ENCODE measurements around the gene C2orf66. TPM values are rescaled to one million over a fixed set of nuclear protein-coding genes. Genes with fewer than 3 reads are reported as not detected.
A peak's percentile ranks its signal among the peaks of the same experiment; 100 is the strongest.

Gene C2orf66
- total RNA-seq, 1 experiment from 2014 or later, result not detected

DNA sequence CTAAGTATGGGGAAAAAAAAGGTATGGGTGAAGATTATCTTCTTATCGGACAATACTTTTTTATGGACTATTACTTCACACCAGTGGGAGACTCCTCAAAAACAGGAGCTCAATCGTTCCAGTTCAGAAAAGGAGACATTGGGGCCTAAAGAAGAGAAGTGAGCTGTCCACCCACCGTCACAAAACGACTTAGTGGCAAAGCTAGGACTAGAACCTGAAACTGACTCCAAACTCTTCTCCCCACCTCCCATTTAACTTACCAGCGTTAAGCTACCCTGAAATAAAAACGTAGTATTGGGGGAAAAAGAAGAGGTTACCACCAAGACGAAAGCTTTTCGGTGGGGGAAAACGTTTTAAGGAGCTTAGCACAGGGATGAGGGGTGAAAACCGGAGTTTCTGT lies 10.2 kb downstream of the C2orf66 start:
- H3K9me3 ChIP-seq, result no peaks in the 10 kb centered on the region
- no peaks in the 10 kb centered on the region for H3K4me1 ChIP-seq
- Mint-ChIP-seq H3K9me3 (ENCODE audit: unreplicated experiment) (no peaks in the 10 kb centered on the region), H3K4me1 (ENCODE audit: low read depth, unreplicated experiment) (no peaks in the 10 kb centered on the region), H3K4me3 (ENCODE audit: unreplicated experiment) (peak overlapping the region; percentile 93), H3K27ac (ENCODE audit: unreplicated experiment) (peak overlapping the region; percentile 94), H3K27me3 (ENCODE audit: insufficient read depth, unreplicated experiment) (no peaks in the 10 kb centered on the region), H3K36me3 (ENCODE audit: insufficient read depth, unreplicated experiment) (peaks cover 27% of the 10 kb centered on the region)
- ChIA-PET CTCF (interaction anchor here (0.7 kb wide), 1 partner anchor 246 kb away, joined by 3 read pairs; no protein-coding TSS in a partner anchor), POLR2A (interaction anchor here (0.6 to 1.3 kb wide), 2 partner anchors 9 to 405 kb away, joined by 4 to 6 read pairs; no protein-coding TSS in a partner anchor)
- H3K27me3 ChIP-seq (replicated peaks; ENCODE audit: control insufficient read depth, insufficient read depth, low read length), result no peaks in the 10 kb centered on the region
- intact Hi-C loops (cut with micrococcal nuclease; ENCODE audit: unreplicated experiment), result no loop called here
- peak overlapping the region; percentile 64 for H3K4me3 ChIP-seq (ENCODE audit: low read depth, low read length)
- BruUV-seq (replicated peaks), result TSS peak; percentile 71
- peaks cover 1% of the 10 kb centered on the region for H3K36me3 ChIP-seq (ENCODE audit: control insufficient read depth, insufficient read depth, low read length)
- no peak for DNase-seq
- no peak for TF ChIP-seq CTCF (IDR thresholded peaks at IDR 0.05; ENCODE audit: insufficient read depth in 1 of 2, low read depth in 1 of 2, low read length in 1 of 2, severe bottlenecking in 1 of 2, unreplicated experiment in 1 of 2)

- H3K4me3 ChIP-seq (ENCODE audit: low read depth, low read length), result no peak overlapping the region
- H3K9me3 Mint-ChIP-seq (ENCODE audit: unreplicated experiment), result no peaks in the 10 kb centered on the region
- no peaks in the 10 kb centered on the region for H3K27me3 Mint-ChIP-seq (ENCODE audit: insufficient read depth, unreplicated experiment)
- ChIA-PET CTCF (no interaction called here), POLR2A (no interaction called here)
- DNase-seq, result no peak
- no peak for TF ChIP-seq CTCF (IDR thresholded peaks at IDR 0.05; ENCODE audit: insufficient read depth in 1 of 2, low read depth in 1 of 2, low read length in 1 of 2, severe bottlenecking in 1 of 2, unreplicated experiment in 1 of 2)
- H3K27me3 ChIP-seq (replicated peaks; ENCODE audit: control insufficient read depth, insufficient read depth, low read length), result no peaks in the 10 kb centered on the region
- H3K27ac Mint-ChIP-seq (ENCODE audit: unreplicated experiment), result no peak overlapping the region
- BruUV-seq (replicated peaks), result no TSS peak
- H3K36me3 Mint-ChIP-seq (ENCODE audit: insufficient read depth, unreplicated experiment), result peaks cover 62% of the 10 kb centered on the region
- no peaks in the 10 kb centered on the region for H3K9me3 ChIP-seq
- no peaks in the 10 kb centered on the region for H3K4me1 Mint-ChIP-seq (ENCODE audit: low read depth, unreplicated experiment)
- no peak overlapping the region for H3K4me3 Mint-ChIP-seq (ENCODE audit: unreplicated experiment)
- H3K36me3 ChIP-seq (ENCODE audit: control insufficient read depth, insufficient read depth, low read length), result peaks cover 2% of the 10 kb centered on the region
- peaks cover 3% of the 10 kb centered on the region; the same call in 1 of the 2 replicates for H3K4me1 ChIP-seq
- intact Hi-C loops (cut with micrococcal nuclease; ENCODE audit: unreplicated experiment), result no loop called here
Measured at GRCh38 chr2:196792865-196793264, 16.3 kb downstream of the C2orf66 start.

GRCh38 chr2:196783431-196784094 lies 25.6 kb downstream of the C2orf66 start:
- Mint-ChIP-seq H3K36me3 (ENCODE audit: insufficient read depth, unreplicated experiment) (peaks cover 28% of the 10 kb centered on the region), H3K27ac (ENCODE audit: unreplicated experiment) (no peak overlapping the region), H3K9me3 (ENCODE audit: unreplicated experiment) (no peaks in the 10 kb centered on the region), H3K4me1 (ENCODE audit: low read depth, unreplicated experiment) (no peaks in the 10 kb centered on the region), H3K27me3 (ENCODE audit: insufficient read depth, unreplicated experiment) (no peaks in the 10 kb centered on the region), H3K4me3 (ENCODE audit: unreplicated experiment) (no peak overlapping the region)
- ChIA-PET POLR2A (no interaction called here), CTCF (no interaction called here)
- peaks cover 5% of the 10 kb centered on the region; the same call in 1 of the 2 replicates for H3K4me1 ChIP-seq
- no peak for DNase-seq
- H3K9me3 ChIP-seq, result no peaks in the 10 kb centered on the region
- TF ChIP-seq CTCF (IDR thresholded peaks at IDR 0.05; ENCODE audit: insufficient read depth in 1 of 2, low read depth in 1 of 2, low read length in 1 of 2, severe bottlenecking in 1 of 2, unreplicated experiment in 1 of 2), result no peak
- no peaks in the 10 kb centered on the region for H3K27me3 ChIP-seq (replicated peaks; ENCODE audit: control insufficient read depth, insufficient read depth, low read length)
- 0 out of 2 replicates have a peak, but pooled peaks cover 1% of the 10 kb centered on the region for H3K36me3 ChIP-seq (ENCODE audit: control insufficient read depth, insufficient read depth, low read length)
- no TSS peak for BruUV-seq (replicated peaks)
- no peak overlapping the region for H3K4me3 ChIP-seq (ENCODE audit: low read depth, low read length)
- intact Hi-C loops (cut with micrococcal nuclease; ENCODE audit: unreplicated experiment), result no loop called here

Data from Caco-2 (cell line).